GM13976 (cell line): ENCODE measurements around the gene PXDC1.
"Not testable (repeated sequence)": the region's sequence is repeated elsewhere in the genome, so short reads cannot be mapped to it uniquely, and the experiment has no call there.

Experiments
- DNase-seq: peaks from one replicate; pipeline ENCODE4 v3.0.0; 2012; ENCODE audit warnings: low spot score
- CTCF ChIP-seq: IDR thresholded peaks from 2 replicates; pipeline ENCODE4 v1.5.1; 2012; ENCODE audit warnings: borderline replicate concordance, mild to moderate bottlenecking; ENCODE audit not compliant: insufficient read depth; ENCODE audit errors: extremely low read depth, missing control alignments, control extremely low read depth
- in situ Hi-C: fragments of 300-500 bp; cut with MboI; formaldehyde crosslinking; loops from one replicate; pipeline ENCODE4 v1.12.0; 2022; ENCODE audit warnings: low sequenced_read_pairs, mixed read lengths, inconsistent platforms; ENCODE audit not compliant: unreplicated experiment

PXDC1 gene

GRCh38 chr6:3693831-3694230 lies 57.7 kb downstream of the PXDC1 start:
- TF ChIP-seq CTCF = no peak
- DNase-seq = no peak
- in situ Hi-C loops = no loop called here

GRCh38 chr6:3690506-3690905 lies 61.0 kb downstream of the PXDC1 start:
- TF ChIP-seq CTCF = no peak
- DNase-seq = no peak
- in situ Hi-C loops = no loop called here

- in situ Hi-C loops = no loop called here
- DNase-seq = no peak
- no peak for TF ChIP-seq CTCF
These were observed 63.7 kb downstream of the PXDC1 start for GRCh38 chr6:3687847-3688246.

GRCh38 chr6:3683331-3683730 lies 68.2 kb downstream of the PXDC1 start:
- no peak for DNase-seq
- in situ Hi-C loops = no loop called here
- no peak for TF ChIP-seq CTCF

GRCh38 chr6:3678946-3679345 lies 72.6 kb downstream of the PXDC1 start:
- no peak for TF ChIP-seq CTCF
- no peak for DNase-seq
- in situ Hi-C loops = no loop called here

GRCh38 chr6:3677751-3678150 lies 73.8 kb downstream of the PXDC1 start:
- DNase-seq, in situ Hi-C loops: not testable (repeated sequence)

- DNase-seq, in situ Hi-C loops: not testable (repeated sequence)
These were observed 74.2 kb downstream of the PXDC1 start for GRCh38 chr6:3677351-3677750.
